ENCODE measurements around the gene CLASP1.

The CLASP1 gene

DNA sequence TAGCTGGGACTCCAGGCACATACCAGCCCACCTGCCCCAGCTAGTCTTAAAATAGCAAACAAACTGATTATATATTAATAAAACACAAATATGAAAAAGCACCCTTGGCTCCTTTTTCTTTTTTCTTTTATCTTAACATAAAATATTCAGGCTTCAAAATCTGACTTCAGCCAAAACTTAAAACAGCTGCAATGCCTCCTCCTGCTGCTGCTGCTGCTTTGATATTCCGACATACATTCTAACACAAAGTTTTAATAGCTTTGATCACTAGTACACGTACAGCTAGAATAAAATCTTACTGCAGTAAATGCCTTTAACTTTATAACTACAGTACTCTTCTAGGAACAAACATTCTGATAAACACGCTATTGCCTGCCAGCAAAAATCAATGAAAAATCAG lies 190.0 kb downstream of the CLASP1 start:
- intact Hi-C loops (cut with DNase I; ENCODE audit: low total_unique reads): no loop called here
- Histone ChIP-seq H3K9me3 (no peaks in the 10 kb centered on the region), H3K4me1 (no peaks in the 10 kb centered on the region), H3K4me3 (no peak overlapping the region), H3K36me3 (peaks cover 41 to 71% (median 49%) of the 10 kb centered on the region in 3 donors), H3K27me3 (no peaks in the 10 kb centered on the region), H3K27ac (no peak overlapping the region)
- TF ChIP-seq, protein P1, sequence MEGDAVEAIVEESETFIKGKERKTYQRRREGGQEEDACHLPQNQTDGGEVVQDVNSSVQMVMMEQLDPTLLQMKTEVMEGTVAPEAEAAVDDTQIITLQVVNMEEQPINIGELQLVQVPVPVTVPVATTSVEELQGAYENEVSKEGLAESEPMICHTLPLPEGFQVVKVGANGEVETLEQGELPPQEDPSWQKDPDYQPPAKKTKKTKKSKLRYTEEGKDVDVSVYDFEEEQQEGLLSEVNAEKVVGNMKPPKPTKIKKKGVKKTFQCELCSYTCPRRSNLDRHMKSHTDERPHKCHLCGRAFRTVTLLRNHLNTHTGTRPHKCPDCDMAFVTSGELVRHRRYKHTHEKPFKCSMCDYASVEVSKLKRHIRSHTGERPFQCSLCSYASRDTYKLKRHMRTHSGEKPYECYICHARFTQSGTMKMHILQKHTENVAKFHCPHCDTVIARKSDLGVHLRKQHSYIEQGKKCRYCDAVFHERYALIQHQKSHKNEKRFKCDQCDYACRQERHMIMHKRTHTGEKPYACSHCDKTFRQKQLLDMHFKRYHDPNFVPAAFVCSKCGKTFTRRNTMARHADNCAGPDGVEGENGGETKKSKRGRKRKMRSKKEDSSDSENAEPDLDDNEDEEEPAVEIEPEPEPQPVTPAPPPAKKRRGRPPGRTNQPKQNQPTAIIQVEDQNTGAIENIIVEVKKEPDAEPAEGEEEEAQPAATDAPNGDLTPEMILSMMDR (IDR thresholded peaks at IDR 0.05): no peak
- DNase-seq: no peak

DNA sequence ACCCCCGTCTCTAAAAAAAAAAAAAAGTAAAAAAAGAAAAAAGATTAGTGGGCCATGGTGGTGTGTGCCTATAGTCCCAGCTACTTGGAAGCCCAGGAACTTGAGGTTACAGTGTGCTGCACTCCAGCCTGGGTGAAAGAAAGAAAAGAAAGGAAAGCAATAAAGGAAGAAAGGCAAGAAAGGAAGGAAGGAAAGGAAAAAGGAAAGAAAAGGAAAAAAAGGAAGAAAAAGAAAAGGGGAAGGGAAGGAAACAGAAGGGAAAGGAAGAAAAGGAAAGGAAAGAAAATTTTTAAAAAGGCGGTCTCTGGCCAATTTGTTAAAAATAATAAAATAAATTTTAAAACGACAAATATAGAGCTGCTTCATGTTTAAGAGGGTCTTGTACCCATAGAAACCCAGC lies 192.9 kb downstream of the CLASP1 start:
- no peak for DNase-seq
- intact Hi-C loops (cut with DNase I; ENCODE audit: low total_unique reads): no loop called here
- H3K4me1 ChIP-seq: peaks cover 0 to 6% (median 2%) of the 10 kb centered on the region in 4 donors
- no peak overlapping the region for H3K27ac ChIP-seq
- no peaks in the 10 kb centered on the region for H3K9me3 ChIP-seq
- H3K36me3 ChIP-seq: peaks cover 35 to 83% (median 35%) of the 10 kb centered on the region in 3 donors
- H3K4me3 ChIP-seq: no peak overlapping the region
- no peaks in the 10 kb centered on the region for H3K27me3 ChIP-seq
- TF ChIP-seq, protein P1 (IDR thresholded peaks at IDR 0.05): no peak

DNA sequence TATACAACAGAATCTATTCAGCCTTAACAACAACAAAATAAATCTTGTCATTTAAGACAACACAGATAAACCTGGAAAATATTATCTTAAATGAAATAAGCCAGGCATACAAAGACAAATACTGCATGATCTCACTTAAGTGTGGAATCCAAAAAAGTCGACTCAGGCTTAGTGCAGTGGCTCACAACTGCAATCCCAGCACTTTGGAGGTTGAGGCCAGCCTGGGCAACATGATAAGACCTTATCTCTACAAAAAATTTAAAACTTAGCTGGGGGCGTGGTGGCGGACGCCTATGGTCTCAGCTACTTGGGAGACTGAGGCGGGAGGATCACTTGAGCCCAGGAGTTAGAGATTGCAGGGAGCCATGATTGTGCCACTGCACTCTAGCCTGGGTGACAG lies 193.8 kb downstream of the CLASP1 start:
- TF ChIP-seq, protein P1 (IDR thresholded peaks at IDR 0.05): no peak
- intact Hi-C loops (cut with DNase I; ENCODE audit: low total_unique reads): no loop called here
- H3K9me3 ChIP-seq: no peaks in the 10 kb centered on the region
- no peak for DNase-seq
- H3K4me1 ChIP-seq: peaks cover 0 to 6% (median 2%) of the 10 kb centered on the region in 4 donors
- no peak overlapping the region for H3K4me3 ChIP-seq
- H3K36me3 ChIP-seq: peaks cover 30 to 83% (median 35%) of the 10 kb centered on the region in 3 donors
- no peak overlapping the region for H3K27ac ChIP-seq
- no peaks in the 10 kb centered on the region for H3K27me3 ChIP-seq

DNA sequence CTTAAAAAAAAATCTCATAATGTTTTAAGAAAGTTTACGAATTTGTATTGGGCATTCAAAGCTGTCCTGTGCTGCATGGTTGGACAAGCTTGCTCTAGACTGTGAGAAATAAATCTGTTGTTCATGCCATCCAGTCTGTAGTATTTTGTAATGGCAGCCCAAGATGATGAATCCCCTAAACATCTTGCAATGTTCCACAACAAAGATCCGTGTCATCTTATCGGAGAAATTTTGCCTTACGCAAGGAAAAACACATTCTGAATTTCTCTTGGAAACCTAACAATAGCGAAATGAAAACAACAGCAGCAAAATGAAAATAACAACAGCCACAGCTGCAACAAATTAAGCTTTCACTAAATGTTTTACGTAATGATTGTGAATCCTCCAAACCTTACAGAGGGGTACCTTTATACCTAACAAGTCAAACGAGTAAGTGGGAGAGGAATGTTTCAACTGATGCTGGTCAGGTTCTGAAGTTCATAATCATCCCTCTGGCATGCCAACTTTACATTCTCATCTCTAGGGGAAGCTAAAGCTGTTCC lies 194.6 kb downstream of the CLASP1 start:
- H3K27ac ChIP-seq: no peak overlapping the region
- H3K36me3 ChIP-seq: peaks cover 30 to 83% (median 35%) of the 10 kb centered on the region in 3 donors
- intact Hi-C loops (cut with DNase I; ENCODE audit: low total_unique reads): no loop called here
- H3K4me3 ChIP-seq: no peak overlapping the region
- no peak for DNase-seq
- peaks cover 0 to 6% (median 2%) of the 10 kb centered on the region in 4 donors for H3K4me1 ChIP-seq
- TF ChIP-seq, protein P1 (IDR thresholded peaks at IDR 0.05): no peak
- H3K27me3 ChIP-seq: no peaks in the 10 kb centered on the region
- no peaks in the 10 kb centered on the region for H3K9me3 ChIP-seq

DNA sequence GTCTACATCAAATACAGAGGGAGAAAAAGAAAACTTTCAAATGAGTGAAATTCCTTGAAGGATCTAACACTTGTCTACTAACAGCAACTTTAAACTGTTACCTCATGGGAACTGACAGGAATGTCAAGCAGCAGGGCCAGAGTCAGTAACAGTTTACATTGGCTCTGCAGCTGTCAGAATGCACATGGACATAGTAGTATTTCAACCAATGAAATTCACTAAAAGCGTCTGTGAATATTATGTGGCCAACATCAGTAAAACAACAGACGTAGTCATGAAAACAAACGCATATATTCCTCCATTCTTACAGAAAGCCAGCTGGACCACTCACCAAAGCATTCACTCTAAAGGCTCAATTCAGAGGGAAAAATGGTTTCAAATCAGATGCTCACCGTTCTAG lies 197.9 kb downstream of the CLASP1 start:
- intact Hi-C loops (cut with DNase I; ENCODE audit: low total_unique reads): no loop called here
- DNase-seq: no peak
- Histone ChIP-seq H3K9me3 (no peaks in the 10 kb centered on the region), H3K4me1 (peaks cover 0 to 6% (median 2%) of the 10 kb centered on the region in 4 donors), H3K4me3 (no peak overlapping the region), H3K27me3 (no peaks in the 10 kb centered on the region), H3K36me3 (peaks cover 44 to 95% (median 45%) of the 10 kb centered on the region in 3 donors), H3K27ac (no peak overlapping the region)
- TF ChIP-seq, protein P1 (IDR thresholded peaks at IDR 0.05): no peak

DNA sequence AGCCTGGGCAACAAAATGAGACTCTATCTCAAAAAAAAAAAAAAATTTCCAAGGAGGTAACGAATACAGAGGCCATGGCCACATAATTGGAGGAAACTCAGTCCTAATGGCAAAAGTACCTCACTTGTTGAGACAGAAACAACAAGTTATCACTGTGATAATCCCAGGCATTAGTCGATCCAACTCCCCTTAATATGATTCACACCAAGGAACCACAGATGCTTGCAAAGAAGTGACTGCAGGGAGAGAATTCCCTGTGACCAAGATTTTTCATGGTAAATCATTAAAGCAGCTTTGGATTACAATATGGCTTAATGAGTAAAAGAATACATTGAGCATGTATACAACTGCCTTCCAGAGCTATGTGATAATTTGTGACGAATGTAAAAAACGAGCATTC lies 199.0 kb downstream of the CLASP1 start:
- no peak for DNase-seq
- Histone ChIP-seq H3K36me3 (peaks cover 50 to 95% (median 55%) of the 10 kb centered on the region in 3 donors), H3K27ac (no peak overlapping the region), H3K4me3 (no peak overlapping the region), H3K9me3 (no peaks in the 10 kb centered on the region), H3K4me1 (peaks cover 0 to 6% (median 2%) of the 10 kb centered on the region in 4 donors), H3K27me3 (no peaks in the 10 kb centered on the region)
- TF ChIP-seq, protein P1 (IDR thresholded peaks at IDR 0.05): no peak
- intact Hi-C loops (cut with DNase I; ENCODE audit: low total_unique reads): no loop called here
